ENCODE data around the gene SPTLC3. TPM values are rescaled to one million over a fixed set of nuclear protein-coding genes. Genes with fewer than 3 reads are reported as not detected.

The SPTLC3 gene
- total and polyA plus RNA-seq, 2 of the 13 experiments (the other 11 are each of a cell fraction or from before 2014, with no cell fraction given): 20.5 to 95.6 TPM

DNA sequence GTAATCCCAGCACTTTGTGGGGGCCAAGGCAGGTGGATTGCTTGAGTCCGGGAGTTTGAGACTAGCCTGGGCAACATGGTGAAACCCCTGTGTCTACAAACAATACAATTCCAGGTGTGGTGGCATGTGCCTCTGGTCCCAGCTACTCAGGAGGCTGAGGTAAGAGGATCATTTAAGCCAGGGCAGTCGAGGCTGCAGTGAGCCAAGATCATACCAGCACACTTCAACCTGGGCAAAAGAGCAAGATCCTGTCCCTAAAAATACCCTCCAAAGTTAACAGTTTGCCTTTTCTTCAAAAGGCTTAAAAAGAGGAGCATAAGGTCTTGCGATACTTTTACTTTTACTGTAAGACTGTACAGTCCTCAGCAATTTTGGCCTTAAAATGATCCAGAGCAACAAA lies 10.7 kb upstream of the SPTLC3 start (continued):
- no peak for TF ChIP-seq SAFB2 (CRISPR knock-in tag; IDR thresholded peaks at IDR 0.05; ENCODE audit: borderline replicate concordance, low read depth)
- TF ChIP-seq ATF7 (IDR thresholded peaks at IDR 0.05): no peak
- TF ChIP-seq ATF7 (CRISPR knock-in tag; IDR thresholded peaks at IDR 0.05): no peak
- TF ChIP-seq, protein P1, sequence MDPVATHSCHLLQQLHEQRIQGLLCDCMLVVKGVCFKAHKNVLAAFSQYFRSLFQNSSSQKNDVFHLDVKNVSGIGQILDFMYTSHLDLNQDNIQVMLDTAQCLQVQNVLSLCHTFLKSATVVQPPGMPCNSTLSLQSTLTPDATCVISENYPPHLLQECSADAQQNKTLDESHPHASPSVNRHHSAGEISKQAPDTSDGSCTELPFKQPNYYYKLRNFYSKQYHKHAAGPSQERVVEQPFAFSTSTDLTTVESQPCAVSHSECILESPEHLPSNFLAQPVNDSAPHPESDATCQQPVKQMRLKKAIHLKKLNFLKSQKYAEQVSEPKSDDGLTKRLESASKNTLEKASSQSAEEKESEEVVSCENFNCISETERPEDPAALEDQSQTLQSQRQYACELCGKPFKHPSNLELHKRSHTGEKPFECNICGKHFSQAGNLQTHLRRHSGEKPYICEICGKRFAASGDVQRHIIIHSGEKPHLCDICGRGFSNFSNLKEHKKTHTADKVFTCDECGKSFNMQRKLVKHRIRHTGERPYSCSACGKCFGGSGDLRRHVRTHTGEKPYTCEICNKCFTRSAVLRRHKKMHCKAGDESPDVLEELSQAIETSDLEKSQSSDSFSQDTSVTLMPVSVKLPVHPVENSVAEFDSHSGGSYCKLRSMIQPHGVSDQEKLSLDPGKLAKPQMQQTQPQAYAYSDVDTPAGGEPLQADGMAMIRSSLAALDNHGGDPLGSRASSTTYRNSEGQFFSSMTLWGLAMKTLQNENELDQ (CRISPR knock-in tag; IDR thresholded peaks at IDR 0.05; ENCODE audit: borderline replicate concordance): no peak
- TF ChIP-seq, protein P2, sequence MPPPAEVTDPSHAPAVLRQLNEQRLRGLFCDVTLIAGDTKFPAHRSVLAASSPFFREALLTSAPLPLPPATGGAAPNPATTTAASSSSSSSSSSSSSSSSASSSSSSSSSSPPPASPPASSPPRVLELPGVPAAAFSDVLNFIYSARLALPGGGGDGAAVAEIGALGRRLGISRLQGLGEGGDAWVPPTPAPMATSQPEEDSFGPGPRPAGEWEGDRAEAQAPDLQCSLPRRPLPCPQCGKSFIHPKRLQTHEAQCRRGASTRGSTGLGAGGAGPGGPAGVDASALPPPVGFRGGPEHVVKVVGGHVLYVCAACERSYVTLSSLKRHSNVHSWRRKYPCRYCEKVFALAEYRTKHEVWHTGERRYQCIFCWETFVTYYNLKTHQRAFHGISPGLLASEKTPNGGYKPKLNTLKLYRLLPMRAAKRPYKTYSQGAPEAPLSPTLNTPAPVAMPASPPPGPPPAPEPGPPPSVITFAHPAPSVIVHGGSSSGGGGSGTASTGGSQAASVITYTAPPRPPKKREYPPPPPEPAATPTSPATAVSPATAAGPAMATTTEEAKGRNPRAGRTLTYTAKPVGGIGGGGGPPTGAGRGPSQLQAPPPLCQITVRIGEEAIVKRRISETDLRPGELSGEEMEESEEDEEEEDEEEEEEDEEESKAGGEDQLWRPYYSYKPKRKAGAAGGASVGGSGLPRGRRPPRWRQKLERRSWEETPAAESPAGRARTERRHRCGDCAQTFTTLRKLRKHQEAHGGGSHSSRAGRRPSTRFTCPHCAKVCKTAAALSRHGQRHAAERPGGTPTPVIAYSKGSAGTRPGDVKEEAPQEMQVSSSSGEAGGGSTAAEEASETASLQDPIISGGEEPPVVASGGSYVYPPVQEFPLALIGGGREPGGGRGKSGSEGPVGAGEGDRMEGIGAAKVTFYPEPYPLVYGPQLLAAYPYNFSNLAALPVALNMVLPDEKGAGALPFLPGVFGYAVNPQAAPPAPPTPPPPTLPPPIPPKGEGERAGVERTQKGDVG (CRISPR knock-in tag; IDR thresholded peaks at IDR 0.05; ENCODE audit: borderline replicate concordance): 0 out of 2 replicates have a peak, but pooled peaks have one; percentile 37
- TF ChIP-seq MATR3 (CRISPR knock-in tag; IDR thresholded peaks at IDR 0.05): no peak
- TF ChIP-seq GABPA (IDR thresholded peaks at IDR 0.05; ENCODE audit: low read depth, low read length): no peak
- no peak for TF ChIP-seq GABPA (CRISPR knock-in tag; IDR thresholded peaks at IDR 0.05; ENCODE audit: low read depth)
- no peak for TF ChIP-seq STAT5B (CRISPR knock-in tag; IDR thresholded peaks at IDR 0.05)
- TF ChIP-seq ZNF121 (CRISPR knock-in tag; IDR thresholded peaks at IDR 0.05): peak; percentile 75; the same call in 1 of the 2 replicates
- TF ChIP-seq TCF7 (IDR thresholded peaks at IDR 0.05; ENCODE audit: low read depth): no peak
- TF ChIP-seq, protein P3, sequence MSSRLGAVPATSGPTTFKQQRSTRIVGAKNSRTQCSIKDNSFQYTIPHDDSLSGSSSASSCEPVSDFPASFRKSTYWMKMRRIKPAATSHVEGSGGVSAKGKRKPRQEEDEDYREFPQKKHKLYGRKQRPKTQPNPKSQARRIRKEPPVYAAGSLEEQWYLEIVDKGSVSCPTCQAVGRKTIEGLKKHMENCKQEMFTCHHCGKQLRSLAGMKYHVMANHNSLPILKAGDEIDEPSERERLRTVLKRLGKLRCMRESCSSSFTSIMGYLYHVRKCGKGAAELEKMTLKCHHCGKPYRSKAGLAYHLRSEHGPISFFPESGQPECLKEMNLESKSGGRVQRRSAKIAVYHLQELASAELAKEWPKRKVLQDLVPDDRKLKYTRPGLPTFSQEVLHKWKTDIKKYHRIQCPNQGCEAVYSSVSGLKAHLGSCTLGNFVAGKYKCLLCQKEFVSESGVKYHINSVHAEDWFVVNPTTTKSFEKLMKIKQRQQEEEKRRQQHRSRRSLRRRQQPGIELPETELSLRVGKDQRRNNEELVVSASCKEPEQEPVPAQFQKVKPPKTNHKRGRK (CRISPR knock-in tag; IDR thresholded peaks at IDR 0.05): peak; percentile 35; the same call in 1 of the 2 replicates
- TF ChIP-seq, protein P4, sequence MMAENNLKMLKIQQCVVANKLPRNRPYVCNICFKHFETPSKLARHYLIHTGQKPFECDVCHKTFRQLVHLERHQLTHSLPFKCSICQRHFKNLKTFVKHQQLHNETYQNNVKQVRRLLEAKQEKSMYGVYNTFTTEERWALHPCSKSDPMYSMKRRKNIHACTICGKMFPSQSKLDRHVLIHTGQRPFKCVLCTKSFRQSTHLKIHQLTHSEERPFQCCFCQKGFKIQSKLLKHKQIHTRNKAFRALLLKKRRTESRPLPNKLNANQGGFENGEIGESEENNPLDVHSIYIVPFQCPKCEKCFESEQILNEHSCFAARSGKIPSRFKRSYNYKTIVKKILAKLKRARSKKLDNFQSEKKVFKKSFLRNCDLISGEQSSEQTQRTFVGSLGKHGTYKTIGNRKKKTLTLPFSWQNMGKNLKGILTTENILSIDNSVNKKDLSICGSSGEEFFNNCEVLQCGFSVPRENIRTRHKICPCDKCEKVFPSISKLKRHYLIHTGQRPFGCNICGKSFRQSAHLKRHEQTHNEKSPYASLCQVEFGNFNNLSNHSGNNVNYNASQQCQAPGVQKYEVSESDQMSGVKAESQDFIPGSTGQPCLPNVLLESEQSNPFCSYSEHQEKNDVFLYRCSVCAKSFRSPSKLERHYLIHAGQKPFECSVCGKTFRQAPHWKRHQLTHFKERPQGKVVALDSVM (CRISPR knock-in tag; IDR thresholded peaks at IDR 0.05): peak; percentile 79
- TF ChIP-seq ZNF510 (CRISPR knock-in tag; IDR thresholded peaks at IDR 0.05; ENCODE audit: low read depth): no peak
- TF ChIP-seq, protein P5, sequence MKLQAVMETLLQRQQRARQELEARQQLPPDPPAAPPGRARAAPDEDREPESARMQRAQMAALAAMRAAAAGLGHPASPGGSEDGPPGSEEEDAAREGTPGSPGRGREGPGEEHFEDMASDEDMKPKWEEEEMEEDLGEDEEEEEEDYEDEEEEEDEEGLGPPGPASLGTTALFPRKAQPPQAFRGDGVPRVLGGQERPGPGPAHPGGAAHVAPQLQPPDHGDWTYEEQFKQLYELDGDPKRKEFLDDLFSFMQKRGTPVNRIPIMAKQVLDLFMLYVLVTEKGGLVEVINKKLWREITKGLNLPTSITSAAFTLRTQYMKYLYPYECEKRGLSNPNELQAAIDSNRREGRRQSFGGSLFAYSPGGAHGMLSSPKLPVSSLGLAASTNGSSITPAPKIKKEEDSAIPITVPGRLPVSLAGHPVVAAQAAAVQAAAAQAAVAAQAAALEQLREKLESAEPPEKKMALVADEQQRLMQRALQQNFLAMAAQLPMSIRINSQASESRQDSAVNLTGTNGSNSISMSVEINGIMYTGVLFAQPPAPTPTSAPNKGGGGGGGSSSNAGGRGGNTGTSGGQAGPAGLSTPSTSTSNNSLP (IDR thresholded peaks at IDR 0.05; ENCODE audit: low read depth, low read length): no peak
- no peak for TF ChIP-seq ZFP62 (CRISPR knock-in tag; IDR thresholded peaks at IDR 0.05)
- TF ChIP-seq ZNF616 (CRISPR knock-in tag; IDR thresholded peaks at IDR 0.05; ENCODE audit: low read depth): 0 out of 2 replicates have a peak, but pooled peaks have one; percentile 6
